SKM-1 (cell line): ENCODE results near the gene TCERG1.

Experiments
- DNase-seq: peaks from one replicate; lab custom pipeline; 2025; ENCODE audit not compliant: unreplicated experiment; lab: John Stamatoyannopoulos, UW

Gene TCERG1

DNA sequence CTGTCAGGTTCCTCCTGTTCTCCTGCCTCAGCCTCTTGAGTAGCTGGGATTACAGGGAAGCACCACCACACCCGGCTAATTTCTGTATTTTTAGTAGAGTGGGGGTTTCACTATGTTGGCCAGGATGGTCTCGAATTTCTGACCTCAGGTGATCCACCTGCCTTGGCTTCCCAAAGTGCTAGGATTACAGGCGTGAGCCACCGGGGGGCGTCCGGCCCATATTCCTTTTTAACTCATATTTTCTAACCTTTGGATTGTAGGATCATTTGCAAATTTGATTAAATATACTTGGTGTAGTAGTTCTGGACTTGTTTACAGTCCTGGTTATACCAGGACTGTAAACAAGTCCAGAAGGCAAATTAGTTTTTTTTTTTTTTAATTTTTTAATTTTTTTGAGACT, 4.3 kb downstream of the TCERG1 start:
- DNase-seq = no peak

DNA sequence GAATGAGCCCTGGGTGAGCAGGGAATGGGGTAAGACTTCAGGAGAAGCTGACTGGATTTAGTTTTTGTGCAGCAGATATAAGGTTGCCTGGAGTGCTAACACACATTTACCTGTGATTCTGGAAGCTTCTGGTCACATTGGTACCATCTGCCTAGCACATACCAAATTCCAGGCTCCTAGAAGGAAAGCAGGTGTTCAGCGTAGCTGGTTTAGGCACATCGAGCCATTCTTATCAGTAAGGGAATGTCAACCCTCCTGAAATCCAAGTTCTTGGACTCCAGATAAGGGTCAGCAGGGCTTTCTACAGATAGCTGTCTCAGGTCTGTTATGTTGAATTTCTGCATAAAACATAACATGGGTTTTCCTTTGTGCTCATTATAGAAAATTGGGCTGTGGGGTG, 10.3 kb downstream of the TCERG1 start:
- no peak for DNase-seq

DNA sequence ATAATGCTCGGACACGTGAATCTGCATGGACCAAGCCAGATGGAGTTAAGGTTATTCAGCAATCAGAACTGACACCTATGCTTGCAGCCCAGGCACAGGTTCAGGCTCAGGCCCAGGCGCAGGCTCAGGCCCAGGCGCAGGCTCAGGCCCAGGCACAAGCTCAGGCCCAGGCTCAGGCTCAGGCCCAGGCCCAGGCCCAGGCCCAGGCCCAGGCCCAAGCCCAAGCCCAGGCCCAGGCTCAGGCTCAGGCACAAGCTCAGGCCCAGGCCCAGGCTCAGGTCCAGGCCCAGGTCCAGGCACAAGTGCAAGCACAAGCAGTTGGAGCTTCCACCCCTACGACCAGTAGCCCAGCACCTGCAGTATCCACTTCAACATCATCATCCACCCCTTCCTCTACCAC, 11.8 kb downstream of the TCERG1 start:
- no peak for DNase-seq

DNA sequence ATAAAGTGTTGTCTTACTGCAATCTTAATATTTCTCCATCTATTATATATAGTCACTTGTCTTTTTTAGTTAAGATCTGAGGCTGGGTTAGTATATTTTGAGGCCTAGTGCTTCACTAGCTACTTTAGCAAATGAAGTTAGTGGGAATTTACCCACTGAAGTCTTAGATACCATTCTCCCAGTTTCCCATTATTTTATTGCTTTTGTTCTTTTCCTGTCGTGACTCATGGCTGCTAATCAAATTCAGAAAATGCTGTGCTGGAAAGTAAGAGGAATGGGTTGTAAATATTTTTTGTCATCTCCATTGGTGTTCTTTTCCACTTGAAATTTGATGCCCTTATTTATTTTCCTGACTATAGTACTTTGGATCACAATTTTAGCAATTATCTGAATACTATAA, 14.2 kb downstream of the TCERG1 start:
- DNase-seq = no peak

DNA sequence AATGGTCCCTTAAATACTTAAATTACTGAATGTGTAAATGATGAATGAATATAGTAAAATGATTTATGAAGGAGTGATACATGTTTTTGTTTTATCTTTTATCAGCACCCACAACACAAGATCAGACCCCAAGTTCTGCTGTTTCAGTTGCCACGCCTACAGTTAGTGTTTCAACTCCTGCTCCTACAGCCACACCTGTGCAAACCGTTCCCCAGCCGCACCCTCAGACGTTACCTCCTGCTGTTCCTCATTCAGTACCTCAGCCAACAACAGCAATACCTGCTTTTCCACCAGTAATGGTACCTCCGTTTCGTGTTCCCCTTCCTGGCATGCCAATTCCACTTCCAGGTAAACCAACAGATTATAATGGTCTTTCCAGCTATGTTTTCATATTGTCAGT, 16.3 kb downstream of the TCERG1 start:
- DNase-seq = no peak

DNA sequence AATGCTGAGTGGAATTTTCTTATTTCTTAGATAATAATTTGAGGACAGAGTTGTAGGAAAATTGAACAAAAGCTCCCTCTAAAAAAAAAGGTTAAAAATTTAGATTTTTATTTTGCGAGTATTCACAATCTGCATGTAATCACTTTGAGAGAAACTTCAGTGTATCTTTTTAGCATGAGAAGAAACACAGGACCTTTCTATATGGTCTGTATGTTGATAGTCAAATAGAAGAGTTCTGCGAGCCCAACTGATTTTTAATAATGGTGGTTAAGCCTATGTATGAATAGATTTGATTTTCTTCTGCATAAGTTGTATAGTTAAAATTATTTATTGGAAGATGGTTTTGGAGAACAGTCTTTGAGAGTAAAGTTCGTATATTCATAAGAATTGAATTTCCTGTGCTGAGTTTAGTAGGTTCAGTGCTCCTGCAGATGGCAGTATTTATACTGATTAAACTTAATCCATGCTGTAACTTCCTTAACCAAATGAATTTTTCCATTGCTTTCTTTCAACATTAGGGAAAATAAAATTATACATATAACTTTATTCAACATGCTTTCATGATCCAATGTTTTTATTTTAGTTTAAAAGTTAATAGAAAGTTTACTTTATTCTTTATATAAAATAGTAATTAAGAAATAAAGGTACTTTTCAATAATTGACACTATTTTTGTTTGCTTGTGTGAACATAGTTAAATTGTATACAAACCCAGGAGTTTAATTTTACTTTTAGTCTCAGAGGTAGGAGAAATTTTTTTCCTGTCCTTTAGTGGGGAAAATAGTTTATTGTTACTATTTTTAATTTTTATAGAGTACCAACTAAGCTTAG, 19.6 kb downstream of the TCERG1 start:
- DNase-seq = no peak

DNA sequence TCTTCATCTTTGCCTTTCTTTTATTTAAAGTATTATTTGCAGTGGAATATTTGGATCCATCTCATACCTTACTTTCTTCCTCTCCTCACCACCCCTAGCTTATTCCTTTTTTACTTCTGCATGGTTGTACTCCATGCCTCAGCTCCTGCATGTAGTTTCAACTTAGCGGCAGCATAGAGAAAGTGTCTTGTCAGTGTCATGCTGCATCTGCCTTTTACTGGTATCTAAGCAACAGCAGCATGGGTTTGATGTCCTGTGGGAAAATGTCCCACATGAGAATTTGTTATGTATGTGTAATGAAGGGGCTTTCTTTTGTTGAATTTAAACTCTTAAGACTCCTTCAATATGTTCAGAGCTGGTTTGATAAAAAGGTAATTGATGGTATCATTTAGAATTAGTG, 20.6 kb downstream of the TCERG1 start:
- no peak for DNase-seq

DNA sequence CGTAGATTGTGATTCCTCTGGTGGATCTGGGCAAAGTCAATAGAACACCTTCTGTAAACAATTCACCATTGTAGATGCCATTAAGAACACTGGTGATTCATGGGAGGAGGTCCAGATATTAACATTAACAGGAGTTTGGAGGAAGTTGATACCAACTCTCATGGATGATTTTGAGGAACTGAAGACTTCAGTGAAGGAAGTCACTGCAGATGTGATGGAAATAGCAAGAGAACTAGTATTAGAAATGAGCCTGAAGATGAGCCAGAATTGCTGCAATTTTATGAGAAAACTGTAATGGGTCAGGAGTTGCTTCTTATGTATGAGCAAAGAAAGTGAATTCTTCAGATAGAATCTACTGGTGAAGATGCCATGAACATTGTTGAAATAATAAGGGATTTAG, 26.9 kb downstream of the TCERG1 start:
- peak; percentile 15 for DNase-seq

DNA sequence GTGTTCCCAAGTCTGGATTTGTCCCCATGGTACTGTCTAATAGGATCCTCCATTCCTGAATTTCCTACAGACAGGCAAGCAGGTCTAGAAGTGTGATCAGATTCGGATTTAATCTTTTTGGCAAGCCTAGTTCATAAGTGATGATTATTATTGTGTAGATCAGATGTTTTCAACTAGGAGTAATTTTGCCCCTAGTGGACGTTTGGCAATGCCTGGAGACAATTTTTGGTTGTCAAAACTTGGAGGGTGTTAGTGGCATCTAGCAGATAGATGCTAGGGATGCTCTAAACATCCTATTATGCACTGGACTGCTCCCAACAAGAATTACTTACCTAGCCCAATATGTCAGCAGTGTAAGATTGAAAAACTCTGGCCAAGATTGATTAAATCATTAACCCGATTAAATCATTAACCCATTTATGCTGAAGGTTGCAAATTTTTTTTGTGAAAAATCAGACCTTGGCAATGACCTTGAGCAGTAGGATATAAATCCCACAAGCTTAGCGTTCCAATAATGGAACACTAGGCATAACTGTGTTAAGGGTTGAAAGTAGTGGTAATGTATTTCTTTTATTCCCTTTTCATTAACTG, 28.2 kb downstream of the TCERG1 start:
- no peak for DNase-seq

DNA sequence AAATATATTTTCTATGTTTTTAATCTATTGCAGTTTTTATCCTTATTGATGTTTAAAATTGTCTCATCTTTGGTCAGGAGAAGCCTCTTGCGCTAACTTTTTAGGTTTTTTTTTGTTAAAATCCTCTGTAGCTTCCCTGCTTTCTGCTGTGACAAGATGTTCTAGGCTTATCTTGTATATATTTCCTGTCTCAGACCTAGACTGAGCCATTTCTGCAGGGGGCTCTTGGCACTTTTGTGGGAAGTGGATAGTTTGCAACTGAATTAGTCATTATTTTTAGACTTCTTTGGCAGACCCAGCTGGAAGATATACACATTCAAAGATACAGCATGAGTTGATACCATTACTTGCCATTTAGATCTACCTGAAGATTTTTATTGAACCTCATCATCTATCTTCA, 28.8 kb downstream of the TCERG1 start:
- DNase-seq = no peak

DNA sequence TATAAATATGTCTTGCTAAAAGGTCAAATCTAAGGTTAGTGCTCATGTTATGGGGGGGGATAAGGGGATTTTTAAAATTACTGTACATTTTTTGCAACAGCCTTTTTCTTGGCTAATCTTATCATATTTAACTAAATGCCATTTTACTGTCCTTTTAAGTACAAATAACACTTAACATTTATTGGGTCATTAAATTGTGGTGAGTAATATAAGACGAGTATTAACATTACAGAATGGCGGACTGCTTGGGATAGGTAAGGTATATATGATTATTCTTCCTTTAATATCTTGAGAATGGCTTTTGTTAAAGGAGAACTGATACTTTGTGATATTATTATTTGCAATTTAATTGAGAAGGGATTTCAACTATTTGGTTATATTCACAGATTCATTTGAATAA, 35.6 kb downstream of the TCERG1 start:
- no peak for DNase-seq

DNA sequence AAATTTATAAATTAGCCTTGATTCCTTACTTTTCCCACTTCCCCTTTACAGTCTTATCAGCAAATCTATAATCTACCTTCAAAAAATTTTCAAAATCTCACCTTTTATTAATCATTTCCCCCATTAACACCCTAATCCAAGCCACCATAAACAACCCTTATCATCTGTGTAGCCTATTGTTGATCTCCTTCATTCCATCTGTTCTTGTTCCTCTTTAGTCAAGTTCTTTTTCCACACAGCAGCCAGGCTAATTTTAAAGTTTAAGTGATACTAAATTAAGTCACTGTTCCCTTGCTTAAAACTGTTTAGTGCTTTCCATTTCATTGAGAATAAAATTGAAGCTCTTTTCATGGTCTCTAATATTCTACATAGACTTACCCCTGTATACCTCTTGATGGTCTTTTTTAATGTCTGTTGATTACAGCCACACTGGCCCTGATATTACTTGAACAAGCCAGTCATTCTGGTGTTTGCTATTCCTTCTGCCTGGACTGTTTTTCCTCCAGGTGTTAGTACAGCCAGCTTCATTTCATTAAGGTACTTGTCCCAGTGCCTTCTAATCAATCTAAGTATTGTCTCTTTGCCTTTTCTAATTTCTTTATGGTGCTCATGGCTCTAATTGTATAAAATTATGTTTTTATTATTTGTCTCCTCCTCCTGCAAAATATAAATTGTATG, 37.7 kb downstream of the TCERG1 start:
- no peak for DNase-seq

DNA sequence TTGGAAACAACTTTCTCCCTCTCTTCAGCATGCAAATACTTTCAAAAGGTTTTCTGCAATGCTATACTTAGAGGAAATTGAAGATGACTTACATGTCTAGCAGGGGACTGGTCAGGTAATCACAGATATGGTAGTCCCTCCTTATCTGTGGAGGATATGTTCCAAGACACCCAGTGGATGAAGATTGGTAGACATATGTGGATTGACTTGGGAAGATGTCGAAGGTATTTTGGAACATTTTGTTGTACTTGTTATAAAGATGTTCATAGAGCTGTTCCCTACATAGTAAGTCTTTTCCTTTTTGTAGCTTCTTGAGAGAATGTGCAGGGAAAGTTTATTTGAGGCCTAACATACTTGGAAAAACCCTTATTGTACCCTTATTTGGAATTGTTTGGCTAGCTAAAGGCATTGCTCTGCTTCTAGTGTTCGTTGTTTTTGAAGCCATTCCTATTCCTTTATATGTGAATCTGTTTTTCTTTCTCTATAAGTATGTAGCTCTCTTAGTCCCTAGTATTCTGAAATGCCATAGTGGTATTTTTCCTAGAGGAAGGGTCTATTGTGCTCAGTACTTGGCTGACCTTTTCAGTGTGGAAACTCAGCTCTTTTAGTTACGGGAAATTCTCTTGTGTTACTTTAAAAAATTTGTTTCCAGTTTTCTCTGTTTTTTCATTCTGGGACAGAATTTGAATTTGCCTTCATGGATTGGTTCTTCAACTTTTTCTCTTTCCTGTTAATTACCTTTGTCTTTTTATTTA, 43.1 kb downstream of the TCERG1 start:
- no peak for DNase-seq

DNA sequence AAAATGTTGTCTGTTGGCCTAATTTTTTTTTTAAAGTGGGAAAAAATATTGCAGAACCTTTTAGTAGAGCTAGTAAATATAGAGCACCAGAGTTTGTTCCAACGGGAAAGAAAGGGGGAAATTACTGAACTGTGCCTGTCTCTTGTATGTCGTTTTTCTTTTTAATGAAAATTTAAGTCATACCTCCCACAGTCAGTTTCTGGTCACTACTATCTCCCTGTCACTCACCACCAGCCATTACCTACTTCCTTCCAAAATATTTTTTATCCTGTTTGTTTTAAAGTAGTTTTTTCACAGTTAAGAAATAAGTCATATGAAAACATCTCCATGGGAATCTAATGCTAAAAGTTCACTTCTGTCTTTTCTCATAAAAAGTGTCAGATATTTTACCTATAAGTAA, 47.5 kb downstream of the TCERG1 start:
- DNase-seq = no peak

DNA sequence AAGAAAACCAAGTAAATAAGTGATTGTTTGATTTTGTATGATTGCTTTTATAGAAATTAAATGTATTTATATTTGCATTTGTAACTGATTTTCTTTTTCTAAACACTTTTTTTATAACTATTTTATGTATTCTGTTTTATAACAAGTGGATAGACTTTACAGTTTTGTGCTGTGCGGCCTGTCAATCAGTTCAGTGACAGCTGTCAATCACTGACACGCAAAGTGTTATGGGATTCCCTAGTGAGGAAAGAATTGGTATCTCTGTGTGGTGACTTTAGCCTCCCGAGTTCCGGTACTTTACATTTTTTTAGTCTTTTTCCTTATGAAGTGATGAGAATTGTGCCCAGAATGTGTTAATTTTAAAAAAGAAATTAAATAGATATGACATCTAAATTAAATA, 52.5 kb downstream of the TCERG1 start:
- no peak for DNase-seq

DNA sequence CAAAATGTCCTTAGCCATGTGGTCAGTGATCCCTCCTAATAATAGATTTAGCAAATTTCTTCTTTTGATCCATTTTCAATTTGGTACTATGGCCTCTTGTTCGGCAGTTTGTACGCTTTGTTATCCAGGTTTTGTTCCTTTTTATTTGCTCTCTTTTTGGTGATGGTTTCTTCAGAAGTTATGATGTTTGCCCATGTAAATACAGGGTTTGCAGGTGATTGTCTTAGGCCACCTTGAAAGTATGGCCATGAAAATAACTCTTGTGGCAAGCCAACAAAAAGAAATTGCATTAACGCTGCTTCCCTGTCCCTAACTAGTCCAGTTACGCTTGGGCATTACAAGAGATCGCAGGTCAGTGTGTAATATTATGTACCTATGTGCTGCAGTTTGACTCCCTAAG, 60.3 kb downstream of the TCERG1 start:
- no peak for DNase-seq

DNA sequence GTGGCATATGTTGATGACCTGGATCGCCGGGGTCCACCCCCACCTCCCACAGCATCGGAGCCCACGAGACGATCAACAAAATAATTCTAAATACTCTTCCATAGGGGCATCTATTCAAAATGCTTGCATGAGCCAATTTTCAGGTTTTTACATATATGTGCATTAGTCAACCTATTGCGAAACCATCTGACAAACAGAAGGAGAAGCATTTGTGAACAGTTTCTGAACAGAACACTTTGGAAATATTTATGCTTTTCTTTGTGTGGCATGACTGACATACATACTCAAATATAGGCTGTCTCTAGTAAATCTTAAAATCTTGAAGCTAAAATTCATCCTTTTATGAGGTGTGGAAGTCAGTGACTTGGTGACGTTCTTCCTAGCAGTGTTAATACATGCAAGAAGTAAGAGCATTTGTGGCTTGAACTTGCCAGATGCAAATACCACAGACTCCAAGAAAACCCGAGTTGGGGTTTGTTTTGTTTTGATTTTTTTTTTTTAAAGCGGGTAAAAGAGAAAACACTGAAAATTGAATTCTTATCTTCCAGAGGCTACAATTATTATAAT, 63.5 kb downstream of the TCERG1 start:
- no peak for DNase-seq

DNA sequence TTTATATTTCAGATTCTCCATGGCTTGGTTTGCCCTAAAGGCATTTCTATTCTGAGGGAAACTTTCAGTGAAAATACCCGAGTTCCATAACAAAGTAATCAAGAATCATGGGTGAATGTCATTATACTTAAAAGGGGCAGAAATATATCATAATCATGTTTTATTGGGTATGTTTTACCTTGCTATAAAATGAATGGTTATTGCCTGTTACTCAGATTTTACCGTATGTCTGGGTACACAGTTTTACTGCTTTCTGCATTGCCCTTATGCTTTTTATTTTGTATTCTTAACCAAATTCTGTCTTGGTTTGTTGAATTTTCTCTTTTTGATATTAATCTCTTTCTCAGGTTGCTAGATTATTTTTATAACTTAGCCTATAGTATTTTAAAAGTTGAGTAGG, 66.3 kb downstream of the TCERG1 start:
- DNase-seq = no peak

DNA sequence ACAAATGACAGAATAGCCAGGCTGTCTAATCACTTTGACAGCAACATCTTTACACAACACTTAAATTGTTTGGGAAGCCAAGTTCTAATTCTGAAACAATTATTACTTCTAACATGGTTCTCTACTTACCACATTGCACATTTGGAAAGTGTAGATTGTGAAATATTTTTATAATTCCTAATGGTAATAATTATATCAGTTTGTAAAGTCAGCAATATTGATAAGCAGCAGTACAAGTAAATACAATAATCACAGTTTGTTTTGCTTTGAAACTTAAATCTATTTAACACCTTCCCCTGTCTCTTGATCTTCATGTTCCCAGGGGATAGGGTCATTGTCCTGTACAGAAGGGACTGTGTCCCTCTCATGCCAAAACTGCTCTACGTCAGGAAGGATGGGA, 67.4 kb downstream of the TCERG1 start:
- no peak for DNase-seq

DNA sequence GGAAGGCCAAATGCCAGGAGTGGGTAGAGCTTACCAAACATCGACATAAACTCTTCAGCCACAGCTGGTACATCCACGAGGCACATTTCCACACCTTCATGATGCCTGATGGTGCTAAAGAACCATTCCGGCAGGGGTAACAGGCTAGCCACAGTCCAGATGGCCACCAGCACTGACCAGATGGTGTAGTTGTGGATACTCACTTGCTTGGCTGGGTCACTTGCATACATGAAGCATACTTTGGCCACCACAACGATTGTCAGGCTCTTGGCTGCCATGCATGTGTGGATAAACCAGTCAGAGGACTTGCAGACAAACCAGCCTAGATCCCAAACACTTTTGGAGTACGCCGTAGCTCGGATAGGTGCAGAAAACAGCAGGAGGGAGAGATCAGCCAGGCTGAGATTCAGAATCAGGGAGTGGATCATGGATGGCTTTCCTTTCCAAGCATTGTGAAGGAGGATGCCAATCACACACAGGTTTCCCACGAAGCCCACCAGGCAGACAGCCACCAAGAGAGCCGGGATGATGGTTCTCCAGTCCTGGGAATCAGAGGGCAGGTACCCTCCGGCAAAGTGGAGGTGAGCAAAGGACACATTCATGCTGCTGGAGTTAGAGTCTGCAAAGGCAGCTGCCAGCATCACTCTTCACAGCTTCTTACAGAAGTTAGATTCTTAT, 68.5 kb downstream of the TCERG1 start:
- DNase-seq = no peak

DNA sequence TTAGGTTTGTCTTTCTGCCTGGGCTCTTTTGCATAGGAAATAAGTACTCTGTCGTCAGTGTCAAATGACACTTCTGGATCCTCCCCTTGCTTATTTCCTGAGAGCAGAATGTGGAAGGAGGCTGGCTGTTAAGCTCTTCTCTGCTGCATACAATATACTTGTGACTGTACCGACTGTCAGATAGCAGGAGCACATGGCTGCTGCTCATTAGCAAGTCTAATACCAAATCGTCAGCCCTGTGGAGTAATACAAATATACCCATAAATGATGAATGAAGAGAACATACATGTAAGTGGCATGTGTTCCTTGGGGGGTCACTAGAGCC, 69.0 kb downstream of the TCERG1 start, which contains the start of gene GPR151:
Gene GPR151 (minus strand): TSS at position 40 of the 325 bp plus-strand sequence. CDS start 77 bp downstream, outside the sequence.
- DNase-seq = no peak
